ENCODE measurements around the gene CREBBP.

The CREBBP gene

DNA sequence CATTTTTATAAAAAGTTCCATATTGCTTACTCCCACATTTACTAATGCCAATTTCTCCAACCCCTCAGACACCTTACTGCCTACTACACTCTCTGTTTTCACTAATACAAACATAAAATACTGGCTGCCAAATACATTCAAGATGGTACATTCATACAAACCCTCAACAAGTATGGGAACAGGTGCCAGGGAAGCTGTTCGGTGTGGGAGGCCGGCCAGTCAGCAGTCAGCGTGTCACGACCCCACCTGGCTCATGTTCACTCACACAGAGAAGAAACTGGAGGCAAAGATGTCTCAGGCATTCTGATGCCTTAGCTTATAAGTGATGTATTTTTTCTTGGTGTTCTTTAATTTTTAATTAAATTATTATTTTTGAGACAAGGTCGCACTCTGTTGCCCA lies 120.8 kb downstream of the CREBBP start:
- peak in 2 of 42 donors; percentile 27 to 37 for DNase-seq
- intact Hi-C loops (cut with DNase I), result loop anchor here (10.0 kb wide), 1 partner anchor 115 kb away; no protein-coding TSS in a partner anchor

DNA sequence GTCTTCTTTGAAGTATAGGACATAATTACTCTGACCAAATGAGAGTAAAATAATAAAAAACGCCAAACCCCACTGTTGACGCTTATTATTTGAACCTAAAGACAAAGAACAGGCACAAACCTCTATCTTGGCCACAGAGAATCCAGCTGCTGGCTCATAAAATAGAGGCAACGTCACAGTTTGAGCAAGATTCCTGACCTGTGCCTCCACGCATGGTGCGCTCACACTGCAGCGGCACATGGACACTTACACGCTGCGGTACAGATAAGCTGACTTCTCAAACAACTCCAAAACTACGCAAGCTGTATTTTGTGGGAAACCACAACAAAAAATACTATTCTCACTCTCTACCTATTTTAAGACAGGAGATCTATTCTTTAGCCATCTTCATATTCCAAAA lies 124.4 kb downstream of the CREBBP start:
- intact Hi-C loops (cut with DNase I), result no loop called here
- DNase-seq, result no peak

DNA sequence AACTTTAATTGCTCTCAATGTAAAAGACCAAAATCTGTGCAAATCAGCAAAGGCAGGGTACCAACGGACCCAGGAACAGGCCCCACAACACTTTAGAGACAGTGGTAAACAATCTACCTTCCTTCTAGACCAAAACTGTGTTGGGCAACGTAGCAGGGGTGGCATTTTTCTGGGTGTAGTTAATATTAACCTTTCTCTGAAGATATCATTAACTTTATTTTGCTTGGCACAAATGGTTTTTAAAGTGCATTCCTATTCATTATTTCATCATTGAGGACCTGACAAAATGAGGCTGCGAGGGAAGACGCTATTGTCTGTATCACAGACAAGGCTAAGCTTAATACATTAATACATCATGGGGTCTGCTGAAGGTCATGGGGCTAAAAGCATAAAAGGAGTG lies 125.3 kb downstream of the CREBBP start:
- intact Hi-C loops (cut with DNase I), result no loop called here
- no peak for DNase-seq

DNA sequence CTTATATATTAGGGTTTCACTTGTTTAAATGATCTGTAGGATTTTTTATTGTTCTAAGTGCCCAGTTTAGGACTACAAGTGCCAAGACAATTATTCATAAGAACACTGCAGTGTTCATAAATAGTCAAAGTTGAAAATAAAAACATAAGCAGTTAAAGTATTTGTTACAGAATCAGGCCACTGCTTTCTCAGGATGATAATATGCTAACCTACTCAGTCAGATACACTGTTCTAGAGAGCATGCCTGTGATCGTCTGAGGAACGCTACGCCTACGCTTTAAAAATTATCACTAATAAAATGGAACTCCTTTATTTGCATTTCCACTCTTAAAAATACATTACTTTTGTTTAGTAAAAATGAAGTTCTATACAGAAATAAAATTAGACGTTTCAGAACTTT lies 125.7 kb downstream of the CREBBP start:
- intact Hi-C loops (cut with DNase I), result no loop called here
- no peak for DNase-seq

DNA sequence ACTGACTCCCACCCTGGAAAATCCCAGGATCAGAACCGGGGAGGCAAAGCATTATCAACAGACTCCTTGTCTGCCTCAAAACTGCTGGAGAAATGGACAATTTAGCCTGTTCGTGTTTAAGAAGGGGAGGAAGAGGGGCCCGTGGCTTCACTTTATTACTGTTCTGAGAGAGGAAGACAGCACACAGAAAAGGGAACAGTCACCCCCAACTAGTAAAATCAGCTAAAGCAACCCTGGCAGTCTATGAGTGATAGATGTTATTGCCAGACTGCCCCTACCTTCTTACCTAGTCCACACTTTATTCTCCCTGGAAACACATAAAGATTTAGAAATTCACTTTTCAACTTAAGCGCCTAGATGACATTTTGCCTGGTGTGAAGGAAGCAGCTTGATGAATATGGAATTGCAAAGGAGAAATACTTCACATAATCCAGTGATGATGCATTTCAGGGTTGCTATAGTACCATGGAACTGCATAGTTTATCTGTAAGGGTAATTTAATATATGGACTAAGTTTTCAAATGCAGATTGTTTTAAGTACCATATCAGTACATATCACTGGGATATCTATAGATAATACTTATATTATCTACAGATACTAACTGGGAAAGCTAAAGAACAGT lies 126.3 kb downstream of the CREBBP start:
- no peak for DNase-seq
- intact Hi-C loops (cut with DNase I), result no loop called here

DNA sequence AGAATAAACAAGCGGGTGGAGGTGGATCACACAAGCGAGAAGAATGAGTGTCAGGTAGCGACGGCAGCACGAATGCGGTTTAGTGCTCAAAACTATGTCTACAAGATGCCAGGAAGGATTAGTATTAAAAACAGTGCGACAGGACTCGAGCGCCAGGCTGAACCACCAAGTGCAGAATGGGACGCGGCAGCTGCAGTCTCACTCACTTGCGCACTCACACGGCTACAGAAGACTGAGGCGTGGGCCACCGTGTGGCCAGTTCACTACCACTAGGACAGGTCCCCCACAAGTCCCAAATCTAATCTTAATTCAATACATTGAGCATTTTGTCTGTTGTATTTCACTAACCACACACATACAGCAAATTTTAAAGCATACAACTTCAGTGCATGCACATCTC lies 127.5 kb downstream of the CREBBP start:
- intact Hi-C loops (cut with DNase I), result no loop called here
- DNase-seq, result no peak

DNA sequence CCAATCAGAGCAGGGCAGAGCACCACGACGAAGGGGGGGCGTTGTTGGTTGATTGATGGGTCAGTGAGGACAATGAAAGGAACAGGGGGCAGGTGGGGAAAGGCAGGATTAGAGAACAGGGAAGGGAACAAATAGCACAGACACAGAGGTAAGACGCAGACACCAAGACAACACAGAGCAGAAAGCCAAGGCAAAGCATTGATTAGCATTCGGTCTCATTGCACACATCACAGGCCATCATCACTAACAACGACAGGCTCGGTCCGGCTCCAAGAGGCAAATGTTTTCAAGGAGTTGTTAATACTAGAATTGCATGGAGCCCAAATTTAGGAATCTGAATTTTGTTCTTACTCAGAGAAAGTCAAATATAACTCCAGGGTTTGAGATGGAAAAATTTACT lies 128.6 kb downstream of the CREBBP start:
- DNase-seq, result peak in 1 of 42 donors; percentile 17
- intact Hi-C loops (cut with DNase I), result no loop called here

DNA sequence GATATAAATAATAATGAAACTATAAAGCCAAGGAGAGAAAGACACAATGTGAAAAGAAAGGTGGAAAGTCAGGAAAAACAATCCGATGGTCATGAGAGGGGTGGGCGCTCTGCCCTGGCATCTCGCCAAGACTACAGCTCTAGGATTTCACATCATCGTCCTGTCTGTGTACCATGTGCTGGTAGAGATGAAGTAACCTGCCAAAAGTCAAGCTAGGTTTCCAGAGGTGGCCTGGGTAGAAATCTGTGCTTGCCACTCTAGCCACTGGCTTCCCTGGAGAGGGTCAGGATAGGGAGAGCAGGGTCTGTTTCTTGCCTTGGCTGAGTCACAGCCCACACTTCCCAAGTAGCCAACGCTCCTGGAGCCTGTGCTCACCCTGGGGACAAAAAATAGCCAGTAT lies 132.2 kb downstream of the CREBBP start:
- intact Hi-C loops (cut with DNase I), result no loop called here
- DNase-seq, result peak in 2 of 42 donors; percentile 28 to 41

DNA sequence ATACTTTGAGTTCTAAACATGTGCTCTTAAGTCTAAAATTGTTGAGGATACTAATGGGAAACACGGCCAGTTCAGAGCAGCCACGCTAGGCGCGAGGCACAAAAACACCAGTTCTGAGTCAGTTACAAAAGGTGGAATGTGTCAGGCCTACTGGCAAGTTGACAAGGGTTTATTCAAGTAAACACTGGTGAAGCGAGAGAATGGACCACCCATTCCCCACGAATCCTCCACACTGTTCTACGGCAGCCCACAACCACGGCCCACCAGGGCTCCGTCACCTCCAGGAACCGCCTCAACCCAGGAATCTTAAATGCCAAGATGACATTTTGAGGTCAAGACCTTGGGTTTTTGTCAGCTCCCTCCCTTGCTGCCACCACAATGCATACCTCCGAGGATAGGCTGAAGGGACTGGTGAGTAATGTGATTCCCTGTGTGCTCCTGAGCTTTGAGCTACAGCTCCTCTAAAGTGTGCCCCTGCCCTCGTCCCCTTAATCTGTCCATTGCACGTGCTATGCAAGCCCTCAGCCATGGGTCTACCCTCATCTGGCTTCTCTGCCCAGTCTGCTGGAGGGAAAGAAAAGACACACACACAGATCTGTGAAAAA lies 134.7 kb downstream of the CREBBP start:
- intact Hi-C loops (cut with DNase I), result no loop called here
- peak in 3 of 42 donors; percentile 16 to 46 (median 17) for DNase-seq

DNA sequence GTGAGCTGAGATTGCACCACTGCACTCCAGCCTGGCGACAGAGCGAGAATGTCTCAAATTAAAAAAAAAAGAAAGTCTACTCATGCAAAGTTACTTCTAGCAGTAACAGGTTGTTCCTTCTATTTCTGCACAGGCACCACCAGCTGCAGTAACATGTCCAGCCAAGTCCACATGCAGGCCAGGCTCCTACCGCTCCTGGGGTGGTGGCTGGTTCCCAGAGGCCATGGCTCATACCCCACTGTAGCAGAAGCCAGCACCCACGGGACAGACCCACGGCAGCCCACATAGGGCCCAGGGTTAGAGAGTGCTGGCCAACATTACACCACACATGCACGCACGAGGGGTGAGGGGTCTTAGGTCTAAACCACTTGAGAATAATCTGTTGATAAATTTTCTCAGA lies 136.5 kb downstream of the CREBBP start:
- intact Hi-C loops (cut with DNase I), result no loop called here
- DNase-seq, result no peak

DNA sequence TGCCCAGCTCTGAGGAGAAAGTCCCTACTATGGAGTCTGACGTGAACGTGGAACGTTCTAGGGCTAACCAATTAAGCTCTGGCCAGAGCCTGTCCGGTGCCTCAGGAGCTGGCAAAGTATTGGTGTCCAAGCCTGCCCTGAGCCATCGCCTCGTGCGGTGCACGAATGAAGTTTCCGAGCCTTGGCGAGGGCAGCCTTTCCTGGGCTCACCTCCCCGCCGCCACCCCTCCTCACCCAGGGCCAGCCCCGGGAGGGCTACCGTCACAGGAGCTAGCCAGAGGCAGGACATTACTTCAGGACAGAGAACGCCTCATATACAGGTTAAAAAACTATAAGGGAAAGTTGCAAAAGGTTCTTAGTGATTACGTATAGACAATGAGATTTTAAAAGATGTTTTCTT lies 139.6 kb downstream of the CREBBP start:
- intact Hi-C loops (cut with DNase I), result no loop called here
- peak in 1 of 42 donors; percentile 4 for DNase-seq

DNA sequence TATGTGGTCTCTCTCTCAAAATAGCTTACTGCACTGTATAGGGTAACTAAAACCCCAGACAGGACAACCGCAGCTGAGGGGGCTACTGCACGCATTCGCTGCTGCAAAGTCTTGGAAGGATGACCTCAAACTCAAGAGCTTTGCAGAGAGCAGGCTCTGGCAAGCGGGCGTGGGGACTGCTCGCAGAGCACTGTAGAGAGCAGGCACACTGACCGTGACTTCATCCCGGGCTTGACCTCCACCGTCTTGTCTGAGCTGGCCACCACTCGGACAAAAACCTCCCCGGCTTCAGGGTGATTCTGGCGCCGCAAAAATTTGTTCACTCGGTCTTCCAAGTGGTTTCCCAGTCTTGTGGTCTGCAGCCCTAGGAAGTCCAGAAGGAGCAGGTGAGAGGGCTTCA lies 140.3 kb downstream of the CREBBP start:
- peak in 1 of 42 donors; percentile 1 for DNase-seq
- intact Hi-C loops (cut with DNase I), result no loop called here

DNA sequence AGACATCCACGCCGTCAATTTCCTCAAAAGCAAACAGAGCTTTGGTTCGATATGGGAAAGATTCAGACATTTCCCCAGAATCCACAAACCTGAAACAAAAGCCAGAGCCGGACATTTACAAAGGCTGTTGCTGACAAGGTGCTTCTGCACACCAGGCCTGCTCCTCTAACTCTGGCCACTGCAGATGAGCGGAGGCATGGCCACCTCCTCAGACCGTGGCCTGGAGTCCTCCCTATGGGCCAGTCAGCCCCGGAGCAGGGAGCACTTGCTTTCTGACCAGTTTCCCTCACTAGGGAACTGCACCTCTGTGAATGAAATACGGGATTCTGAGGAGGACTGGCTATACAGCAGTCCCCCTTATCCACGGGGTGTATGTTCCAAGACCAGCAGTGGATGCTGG lies 140.9 kb downstream of the CREBBP start:
- no peak for DNase-seq
- intact Hi-C loops (cut with DNase I), result no loop called here

DNA sequence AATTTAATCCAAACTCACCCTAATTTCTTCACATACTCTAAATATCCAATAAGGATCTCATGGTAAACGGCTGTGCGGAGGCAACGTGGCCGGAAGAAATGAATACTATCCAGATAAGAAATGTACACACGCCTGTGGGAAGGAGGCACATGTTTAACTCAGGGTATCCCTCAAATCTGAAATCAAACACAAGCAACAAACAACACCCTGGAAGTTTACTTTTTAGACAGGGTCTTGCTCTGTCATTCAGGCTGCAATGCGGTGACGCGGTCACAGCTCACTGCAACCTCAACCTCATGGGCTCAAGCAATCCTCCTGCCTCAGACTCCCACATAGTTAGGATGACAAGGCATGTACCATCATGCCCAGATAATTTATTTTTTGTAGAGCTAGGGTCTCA lies 142.0 kb downstream of the CREBBP start:
- intact Hi-C loops (cut with DNase I), result no loop called here
- DNase-seq, result no peak

DNA sequence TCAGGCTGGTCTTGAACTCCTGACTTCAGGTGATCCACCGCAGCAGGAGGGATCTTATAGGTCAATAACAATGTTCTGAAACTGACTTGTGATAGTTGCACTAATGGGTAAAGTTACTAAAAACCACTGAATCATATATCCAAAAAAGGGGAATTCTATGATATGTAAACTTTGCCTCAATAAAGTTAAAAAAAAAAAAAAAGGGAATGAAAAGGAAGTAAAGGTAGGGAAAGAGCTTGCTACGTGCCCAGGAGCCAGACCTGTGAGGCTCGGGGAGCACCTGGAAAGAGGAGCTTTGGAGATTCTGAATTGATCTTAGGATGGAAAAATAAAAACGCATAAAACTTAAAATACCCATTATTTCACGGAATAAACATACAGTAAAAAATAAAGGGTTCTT lies 142.4 kb downstream of the CREBBP start:
- DNase-seq, result no peak
- intact Hi-C loops (cut with DNase I), result no loop called here

DNA sequence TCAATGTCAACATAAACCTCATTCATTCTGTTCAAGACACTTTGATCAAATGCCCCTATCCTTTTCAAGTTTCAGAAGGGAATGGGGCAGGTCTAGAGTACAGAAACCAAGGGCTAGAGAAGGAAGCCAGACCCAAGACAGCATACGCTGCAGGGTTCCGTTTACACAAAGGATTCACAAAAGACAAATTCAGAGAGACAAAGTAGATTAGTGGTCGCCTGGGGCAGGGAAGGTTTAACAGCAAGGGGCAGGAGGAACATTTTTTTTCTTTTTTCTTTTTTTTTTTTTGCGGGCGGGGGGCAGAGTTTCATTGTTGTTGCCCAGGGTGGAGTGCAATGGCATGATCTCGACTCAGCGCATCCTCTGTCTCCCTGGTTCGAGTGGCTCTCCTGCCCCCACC lies 143.3 kb downstream of the CREBBP start:
- intact Hi-C loops (cut with DNase I), result no loop called here
- no peak for DNase-seq

DNA sequence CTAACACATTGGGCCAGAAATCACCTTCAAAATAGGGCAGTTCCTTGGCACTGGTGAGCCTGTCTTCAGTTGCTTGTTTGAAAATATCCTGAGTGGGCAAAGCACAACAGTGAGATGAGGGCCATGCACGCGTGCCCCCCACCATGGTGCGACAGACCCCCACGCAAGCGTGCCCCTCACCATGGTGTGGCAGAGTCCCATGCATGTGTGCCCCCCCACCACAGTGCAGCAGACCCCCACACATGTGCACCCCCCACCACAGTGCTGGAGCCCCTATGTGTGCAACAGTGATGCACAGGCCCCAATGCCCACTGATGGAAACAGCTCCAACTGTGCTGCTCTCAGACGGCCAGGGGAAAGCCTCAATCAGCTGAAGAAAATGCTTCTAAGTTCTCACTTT lies 144.4 kb downstream of the CREBBP start:
- intact Hi-C loops (cut with DNase I), result no loop called here
- no peak for DNase-seq

DNA sequence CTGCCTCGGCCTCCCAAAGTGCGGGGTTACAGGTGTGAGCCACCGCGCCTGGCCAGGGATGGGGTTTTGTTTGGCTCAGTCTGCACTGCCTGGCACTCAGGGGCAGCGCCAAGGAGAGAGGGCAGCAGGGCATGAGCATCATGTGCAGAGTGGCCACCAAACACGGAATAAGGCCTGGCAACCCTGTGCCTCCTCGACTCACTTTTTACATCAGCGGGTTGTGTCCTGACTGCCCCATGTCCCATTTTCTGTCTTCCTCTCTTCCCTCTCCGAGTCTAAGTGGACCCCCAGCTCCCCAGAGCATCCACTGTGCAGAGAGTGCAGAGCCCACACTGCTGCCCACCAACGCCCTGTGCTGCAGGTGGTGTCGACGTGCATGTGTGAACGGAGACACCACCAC lies 145.0 kb downstream of the CREBBP start:
- intact Hi-C loops (cut with DNase I), result no loop called here
- DNase-seq, result no peak

DNA sequence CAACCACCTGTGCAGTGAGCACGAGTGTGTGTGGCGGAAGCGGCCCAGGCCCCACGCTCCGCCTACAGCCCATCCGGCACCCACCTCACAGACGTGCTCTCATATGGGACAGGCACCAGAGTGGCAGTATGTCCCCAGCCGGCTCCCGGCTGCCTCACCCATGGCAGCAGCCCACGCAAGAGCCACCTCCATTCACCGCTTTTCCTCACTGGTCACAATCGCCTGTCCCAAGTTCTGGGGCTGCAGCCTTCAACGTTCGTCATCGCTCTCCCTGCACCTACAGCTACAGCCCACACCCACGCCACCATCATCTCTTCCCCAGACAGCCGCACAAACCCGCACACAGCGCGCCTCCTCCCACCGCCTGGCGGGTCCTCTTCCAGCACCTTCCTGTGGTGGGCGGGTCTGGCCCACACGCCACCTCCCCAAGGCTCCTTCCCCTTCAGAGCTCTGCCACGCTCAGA lies 145.7 kb downstream of the CREBBP start:
- peak in 27 of 42 donors; percentile 13 to 74 (median 43) for DNase-seq
- intact Hi-C loops (cut with DNase I), result no loop called here

DNA sequence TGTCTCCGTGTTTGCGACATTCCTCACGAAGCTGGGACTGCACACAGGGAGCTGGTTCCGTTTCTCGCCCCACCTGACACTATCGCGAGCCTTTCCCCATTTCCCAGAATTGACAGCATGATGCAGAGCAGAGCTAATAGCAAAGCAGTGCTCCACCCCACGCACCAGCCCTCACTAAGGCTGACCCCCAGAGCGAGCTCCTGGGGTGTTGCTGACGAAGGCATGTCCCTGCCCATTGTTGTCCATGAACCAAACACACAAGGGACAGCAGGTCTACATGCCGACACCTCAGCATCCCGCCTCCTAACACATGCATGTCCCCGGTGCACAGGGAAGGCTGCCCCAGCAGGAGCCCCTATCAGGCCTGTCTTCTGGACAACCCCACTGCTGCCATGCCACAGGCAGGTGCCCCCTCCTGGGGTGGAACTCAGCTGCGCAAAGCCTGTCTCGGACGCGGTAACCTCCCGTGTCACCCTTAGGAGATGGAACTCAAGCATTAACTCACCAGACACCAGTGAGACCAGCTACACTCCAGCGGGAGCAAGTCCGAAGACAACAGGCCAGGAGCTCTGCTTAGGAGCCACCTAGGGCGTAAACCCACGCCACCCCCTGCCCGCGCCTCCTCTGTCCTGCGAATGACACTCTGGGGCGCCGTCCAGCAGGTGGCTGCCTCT lies 146.3 kb downstream of the CREBBP start:
- intact Hi-C loops (cut with DNase I), result no loop called here
- no peak for DNase-seq

DNA sequence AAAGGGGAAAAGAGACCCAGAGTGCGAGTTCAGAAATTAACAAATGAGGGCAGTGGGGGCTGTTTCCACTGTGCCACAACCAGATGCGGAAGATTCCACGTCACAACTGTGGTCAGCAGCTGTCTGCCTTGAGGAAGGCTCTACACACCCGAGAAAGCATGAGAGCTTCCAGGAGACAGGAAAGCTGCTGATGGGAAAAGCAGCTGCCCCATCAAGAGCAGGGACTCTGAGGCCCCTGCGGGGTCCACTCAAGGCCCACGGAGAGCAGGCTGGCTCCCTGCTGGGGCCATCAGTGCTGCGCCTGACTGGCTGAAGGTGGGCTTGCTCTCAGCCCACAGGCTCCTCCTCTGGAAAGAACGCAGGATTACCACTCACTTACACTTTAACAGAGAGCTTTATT lies 148.3 kb downstream of the CREBBP start:
- intact Hi-C loops (cut with DNase I), result no loop called here
- no peak for DNase-seq
